ENCODE measurements around the gene EME2.

The EME2 gene

GRCh38 chr16:1776991-1777374 lies 4.4 kb downstream of the EME2 start:
- FAIRE-seq, result no peak
- no peak for DNase-seq (ENCODE audit: insufficient read length, low spot score)

GRCh38 chr16:1777375-1778199 lies 5.0 kb downstream of the EME2 start:
- FAIRE-seq, result no peak
- no peak for DNase-seq (ENCODE audit: insufficient read length, low spot score)

DNA sequence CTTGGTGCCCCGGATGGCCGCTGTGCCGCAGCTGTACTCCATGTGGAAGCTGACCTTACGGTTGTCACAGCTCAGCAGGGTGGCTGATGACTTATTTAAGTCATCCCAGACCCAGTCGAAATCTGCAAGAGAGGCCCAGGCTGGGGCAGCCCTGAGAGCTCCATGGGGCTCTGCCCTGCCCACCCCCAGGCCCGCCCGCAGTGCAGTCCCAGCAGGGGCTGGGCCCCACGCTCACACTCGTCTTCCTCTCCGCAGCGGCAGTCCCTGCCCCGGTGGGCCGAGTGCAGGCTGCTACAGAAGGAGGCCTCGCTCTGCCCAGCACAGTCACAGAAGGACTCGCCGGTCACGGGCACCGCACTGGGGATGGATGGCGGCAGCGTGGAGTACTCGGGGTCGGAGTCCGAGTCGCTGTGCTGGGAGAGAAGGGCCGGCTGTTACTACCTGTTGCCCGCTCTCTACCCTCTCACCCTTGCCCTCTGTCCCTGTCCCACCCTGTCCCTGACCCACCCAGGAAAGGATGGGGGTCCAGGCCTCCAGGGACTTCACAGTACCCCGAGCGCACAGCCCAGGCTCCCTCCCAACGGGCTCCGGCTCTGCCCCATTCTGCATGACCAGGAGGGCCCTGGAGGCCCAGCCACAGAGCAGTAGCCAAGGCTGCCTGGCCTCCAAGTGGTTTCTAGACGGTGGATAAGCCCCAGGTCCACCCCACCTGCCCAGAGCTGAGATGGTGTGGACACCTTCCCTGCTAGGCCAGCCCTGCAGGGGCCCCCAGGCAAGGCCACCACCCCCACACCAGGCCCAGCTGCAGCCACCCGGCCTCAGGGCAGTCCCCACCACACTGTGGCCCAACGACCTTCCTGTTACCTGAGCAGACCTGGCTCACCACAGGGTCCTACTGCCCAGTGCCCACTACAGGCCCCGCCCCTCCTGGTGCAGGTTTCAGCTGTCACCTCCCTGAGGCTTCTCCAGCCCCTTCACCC lies 5.9 kb downstream of the EME2 start:
- DNase-seq (ENCODE audit: insufficient read length, low spot score) (no peak), FAIRE-seq (no peak)

- FAIRE-seq (no peak), DNase-seq (ENCODE audit: insufficient read length, low spot score) (no peak)
These were observed 6.7 kb downstream of the EME2 start for GRCh38 chr16:1779234-1779701.

- DNase-seq (ENCODE audit: insufficient read length, low spot score), result no peak
- no peak for FAIRE-seq
These were observed 7.4 kb downstream of the EME2 start for GRCh38 chr16:1779741-1780676.

DNA sequence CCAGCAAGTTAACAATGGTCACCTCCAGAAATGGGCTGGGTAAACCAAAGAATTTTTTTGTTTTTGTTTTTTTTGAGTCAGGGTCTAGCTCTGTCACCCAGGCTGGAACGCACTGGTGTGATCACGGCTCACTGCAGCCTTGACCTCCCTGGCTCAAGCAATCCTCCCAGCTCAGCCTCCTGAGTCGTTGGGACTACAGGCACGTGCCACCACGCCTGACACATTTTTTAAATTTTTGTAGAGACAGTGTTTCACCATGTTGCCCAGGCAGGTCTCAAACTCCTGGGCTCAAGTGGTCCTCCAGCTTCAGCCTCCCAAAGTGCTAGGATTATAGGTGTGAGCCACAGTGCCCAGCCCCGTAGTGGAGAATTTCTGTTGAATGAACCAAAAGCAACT lies 8.1 kb downstream of the EME2 start:
- DNase-seq (ENCODE audit: insufficient read length, low spot score) (no peak), FAIRE-seq (no peak)

DNA sequence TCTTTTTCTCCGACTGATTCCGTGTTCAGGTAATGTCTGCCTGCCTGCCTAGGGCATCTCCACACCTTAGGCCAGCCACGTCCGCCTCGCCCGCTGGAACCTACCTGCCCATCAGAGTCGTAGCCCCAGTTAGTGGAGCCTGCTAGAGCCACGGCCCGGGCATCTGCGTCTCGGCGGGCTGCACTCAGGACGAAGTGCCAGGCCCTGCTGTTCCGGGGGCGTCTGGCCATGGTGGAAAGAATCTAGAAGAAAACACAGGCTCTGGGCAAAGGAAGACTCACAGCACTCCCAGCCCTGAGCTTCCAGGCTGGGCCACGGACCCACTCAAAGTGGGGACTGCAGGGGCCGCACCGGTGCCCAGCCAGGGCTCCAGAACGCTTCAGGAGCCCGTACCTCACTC lies 8.6 kb downstream of the EME2 start:
- FAIRE-seq (no peak), DNase-seq (ENCODE audit: insufficient read length, low spot score) (no peak)

DNA sequence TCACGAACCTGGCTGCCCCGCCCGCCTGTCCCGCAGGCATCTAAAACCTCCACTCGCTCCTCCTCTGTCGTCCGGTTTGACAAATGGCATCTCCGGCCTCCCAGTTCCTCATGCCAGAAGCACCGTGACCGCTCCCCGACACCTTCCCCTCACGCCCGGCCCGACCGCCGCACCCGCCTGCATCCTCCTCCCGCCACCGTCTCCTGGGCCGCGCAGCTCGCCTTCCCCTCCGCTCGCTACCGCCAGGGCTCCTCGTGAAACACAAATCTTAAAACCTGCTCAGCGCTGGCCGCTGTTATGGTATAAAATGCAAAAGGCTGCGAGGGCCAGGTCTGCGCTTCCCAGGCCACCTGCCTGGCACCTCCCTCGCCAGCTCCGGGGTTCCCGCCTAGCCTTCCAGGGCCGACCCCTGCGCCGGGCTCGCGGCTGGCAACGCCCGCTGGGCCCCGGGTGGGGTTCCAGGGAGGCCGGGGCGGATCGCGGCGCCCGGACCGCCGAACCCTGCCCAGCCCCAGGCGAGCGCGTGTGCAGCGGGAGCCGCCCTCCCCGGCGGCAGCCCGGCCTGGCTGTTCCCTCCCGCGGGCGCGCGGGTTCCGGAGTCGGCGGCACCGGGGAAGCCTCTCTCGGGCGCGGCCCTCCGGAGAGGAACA lies 9.3 kb downstream of the EME2 start:
- DNase-seq (ENCODE audit: insufficient read length, low spot score), result no peak
- FAIRE-seq, result peak; percentile 42

- peak; percentile 100 for FAIRE-seq
- DNase-seq (ENCODE audit: insufficient read length, low spot score), result peak; percentile 100
These were observed 10.0 kb downstream of the EME2 start, which contains the start of the genes NUBP2 and SPSB3 for GRCh38 chr16:1782408-1783264. Gene NUBP2 (plus strand): TSS chr16:1782960. CDS start chr16:1783021, 61 bp downstream. Gene SPSB3 (minus strand): TSS chr16:1782571. CDS start chr16:1781483, 1,088 bp downstream.

DNA sequence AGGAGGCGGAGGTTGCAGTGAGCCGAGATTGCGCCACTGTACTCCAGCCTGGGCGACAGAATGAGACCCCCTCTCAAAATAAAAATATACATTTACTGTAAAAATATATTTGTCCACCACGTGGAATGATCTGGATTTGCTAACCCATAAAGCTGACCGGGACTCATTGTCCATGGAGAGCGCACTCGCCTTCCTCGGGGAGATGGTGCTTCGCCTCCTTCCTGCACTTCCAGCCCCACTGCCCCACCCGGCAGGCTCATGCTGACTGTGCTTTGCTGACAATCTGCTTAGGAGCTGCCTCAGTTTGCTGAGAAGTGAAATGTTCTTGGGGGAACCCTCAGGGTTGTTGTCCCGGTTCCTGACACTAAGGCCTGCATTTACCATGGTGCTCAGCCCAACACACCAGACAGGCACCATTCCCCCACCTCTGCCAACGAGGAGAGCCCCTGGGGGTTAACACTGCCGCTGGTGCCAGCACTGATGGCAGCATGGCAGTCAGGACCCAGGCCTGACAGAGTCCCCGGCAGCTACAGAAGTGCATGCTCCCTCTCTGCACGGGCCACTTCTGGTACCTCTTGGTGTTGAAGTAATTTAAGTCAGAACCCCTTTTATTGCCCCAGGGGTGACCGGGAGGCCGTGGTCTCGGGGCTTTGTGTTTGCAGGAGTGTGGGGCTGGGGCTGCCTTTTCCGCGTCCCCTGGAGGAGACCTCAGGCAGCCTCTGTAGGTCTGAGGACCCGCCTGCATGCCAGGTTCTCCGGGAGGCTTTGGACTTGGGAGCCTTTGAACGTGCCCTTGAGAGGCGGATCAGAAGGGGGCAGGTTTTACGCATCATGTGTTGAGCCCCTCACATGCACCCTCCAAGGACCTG lies 12.6 kb downstream of the EME2 start:
- no peak for FAIRE-seq

GRCh38 chr16:1785846-1786170 lies 13.2 kb downstream of the EME2 start:
- DNase-seq (ENCODE audit: insufficient read length, low spot score) (no peak), FAIRE-seq (no peak)

More for the DNA sequence above, 12.6 kb downstream of the EME2 start:
- no peak for DNase-seq (ENCODE audit: insufficient read length, low spot score)

DNA sequence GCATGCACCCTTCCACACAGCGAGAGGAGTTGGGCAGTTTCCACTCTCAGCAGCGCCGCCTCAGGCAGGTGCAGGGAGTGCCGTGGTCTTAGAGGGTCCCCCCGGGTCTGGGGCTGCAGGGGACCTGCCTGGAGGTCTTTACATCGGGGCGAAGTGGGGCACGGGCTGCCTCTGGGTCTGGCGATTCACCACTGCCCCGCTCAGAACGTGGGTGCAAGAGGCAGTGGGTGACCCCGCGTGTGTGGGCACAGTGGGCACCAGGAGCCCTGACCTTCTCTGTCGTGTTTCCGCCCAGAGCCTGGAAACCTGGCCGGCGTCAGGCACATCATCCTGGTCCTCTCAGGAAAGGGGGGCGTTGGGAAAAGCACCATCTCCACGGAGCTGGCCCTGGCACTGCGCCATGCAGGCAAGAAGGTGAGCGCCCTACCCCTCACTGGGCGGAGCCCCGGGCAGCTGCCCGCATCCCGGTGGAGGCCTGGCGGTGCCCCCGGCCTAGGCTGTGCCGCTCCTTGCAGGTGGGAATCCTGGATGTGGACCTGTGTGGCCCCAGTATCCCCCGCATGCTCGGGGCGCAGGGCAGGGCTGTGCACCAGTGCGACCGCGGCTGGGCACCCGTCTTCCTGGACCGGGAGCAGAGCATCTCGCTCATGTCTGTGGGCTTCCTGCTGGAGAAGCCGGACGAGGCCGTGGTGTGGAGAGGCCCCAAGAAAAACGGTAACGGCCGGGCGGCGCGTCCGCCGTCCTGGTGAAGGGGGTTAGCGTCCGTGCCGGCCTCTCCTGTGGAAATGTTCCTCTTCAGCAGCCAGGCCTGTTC lies 13.8 kb downstream of the EME2 start:
- DNase-seq (ENCODE audit: insufficient read length, low spot score) (no peak), FAIRE-seq (no peak)

DNA sequence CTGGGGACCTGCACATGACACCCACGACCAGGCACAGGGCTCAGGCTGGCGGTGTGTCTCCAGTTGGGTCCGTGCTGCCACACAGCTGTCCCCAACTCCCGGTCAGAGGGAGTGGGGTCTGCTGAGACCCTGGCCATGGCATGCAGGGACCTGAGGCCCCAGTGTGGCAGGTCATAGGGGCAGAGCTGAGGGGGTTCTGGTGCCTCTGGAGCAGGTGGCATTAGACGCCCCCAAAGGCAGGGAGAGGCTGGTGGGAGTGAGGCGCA lies 14.4 kb downstream of the EME2 start:
- no peak for FAIRE-seq
- no peak for DNase-seq (ENCODE audit: insufficient read length, low spot score)

DNA sequence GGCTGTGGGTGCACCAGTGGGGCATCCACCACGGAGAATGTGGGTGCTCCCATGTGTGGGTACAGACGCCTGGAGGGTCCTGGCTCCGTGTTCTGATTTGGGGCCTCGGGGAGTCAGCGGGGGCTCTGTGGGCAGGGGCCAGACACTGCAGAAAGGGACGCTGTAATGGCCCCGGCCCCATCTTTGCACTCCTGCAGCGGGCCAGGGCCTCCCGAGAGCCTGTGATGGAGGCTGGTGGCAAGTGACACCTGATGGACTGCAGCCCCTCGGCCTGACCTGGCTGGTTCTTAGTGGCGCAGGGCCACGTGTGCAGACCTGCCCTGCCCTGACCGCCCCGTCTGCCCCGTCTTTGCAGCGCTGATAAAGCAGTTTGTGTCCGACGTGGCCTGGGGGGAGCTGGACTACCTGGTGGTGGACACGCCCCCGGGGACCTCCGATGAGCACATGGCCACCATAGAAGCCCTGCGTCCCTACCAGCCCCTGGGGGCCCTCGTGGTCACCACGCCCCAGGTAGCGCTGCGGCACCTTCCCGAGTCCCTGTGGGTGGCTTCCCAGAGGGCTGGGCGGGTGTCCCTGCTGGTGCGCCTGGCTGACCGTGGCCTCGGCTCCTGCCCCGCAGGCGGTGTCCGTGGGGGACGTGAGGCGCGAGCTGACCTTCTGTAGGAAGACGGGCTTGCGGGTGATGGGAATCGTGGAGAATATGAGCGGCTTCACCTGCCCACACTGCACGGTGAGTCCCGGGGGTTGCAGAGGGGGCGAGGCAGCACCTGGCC lies 14.9 kb downstream of the EME2 start:
- DNase-seq (ENCODE audit: insufficient read length, low spot score), result no peak
- FAIRE-seq, result no peak

- FAIRE-seq (no peak), DNase-seq (ENCODE audit: insufficient read length, low spot score) (no peak)
These were observed 15.6 kb downstream of the EME2 start for GRCh38 chr16:1788095-1788707.

DNA sequence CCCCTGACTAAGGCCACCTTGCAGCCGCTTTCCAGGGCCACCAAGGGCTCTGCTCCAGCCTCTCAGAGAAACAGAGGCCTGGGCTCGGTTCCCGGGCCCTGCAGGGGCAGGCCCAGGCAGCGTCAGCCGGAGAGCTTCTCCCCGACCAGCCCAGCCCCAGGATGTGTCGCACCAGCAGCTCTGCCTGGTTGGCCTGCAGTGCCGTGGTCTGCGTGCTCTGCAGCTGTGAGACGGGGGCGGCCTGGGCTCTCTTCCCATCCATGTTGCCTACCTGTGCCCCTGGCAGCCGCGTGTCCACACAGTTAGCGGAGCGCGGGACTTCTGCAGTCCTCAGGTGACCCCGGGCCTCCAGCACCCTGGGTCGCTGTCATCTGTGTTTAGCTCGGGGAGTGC lies 16.1 kb downstream of the EME2 start:
- DNase-seq (ENCODE audit: insufficient read length, low spot score) (no peak), FAIRE-seq (no peak)

Data from GM19239 (cell line).